GM18498 (cell line): ENCODE measurements around the gene NLRX1.
"Not testable (repeated sequence)": the region's sequence is repeated elsewhere in the genome, so short reads cannot be mapped to it uniquely, and the experiment has no call there.

Experiments
- ATAC-seq: cut with Tn5 transposase; IDR thresholded peaks from one replicate; pipeline ENCODE4 v1.9.1; 2021; ENCODE audit warnings: mild to moderate bottlenecking, moderate library complexity; ENCODE audit not compliant: unreplicated experiment

The NLRX1 gene

DNA sequence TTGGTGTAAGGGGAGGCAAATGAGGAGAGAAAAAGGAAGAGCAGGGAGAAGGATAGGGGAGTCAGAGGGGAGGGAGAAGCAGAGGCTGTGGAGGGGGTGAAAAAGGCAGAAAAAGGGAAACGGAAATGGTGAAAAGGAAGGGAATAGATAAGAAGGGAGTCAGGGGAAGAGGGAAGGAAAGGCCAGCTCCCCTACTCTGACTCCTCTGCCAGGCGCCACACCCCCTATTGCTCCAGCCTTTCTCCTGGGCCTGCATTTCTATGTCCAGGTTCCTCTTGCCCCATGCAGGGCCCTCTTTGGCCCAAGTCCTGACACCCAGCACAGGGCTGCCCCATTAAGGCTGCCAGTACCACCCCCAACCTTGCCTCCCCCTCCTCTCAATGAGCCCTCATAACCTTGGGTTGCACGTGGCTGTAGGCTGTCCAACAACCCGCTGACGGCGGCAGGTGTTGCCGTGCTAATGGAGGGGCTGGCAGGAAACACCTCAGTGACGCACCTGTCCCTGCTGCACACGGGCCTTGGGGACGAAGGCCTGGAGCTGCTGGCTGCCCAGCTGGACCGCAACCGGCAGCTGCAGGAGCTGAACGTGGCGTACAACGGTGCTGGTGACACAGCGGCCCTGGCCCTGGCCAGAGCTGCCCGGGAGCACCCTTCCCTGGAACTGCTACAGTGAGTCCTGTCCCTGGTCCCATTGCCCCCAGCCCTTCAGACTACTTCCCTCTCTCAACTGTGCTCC is 13.3 kb downstream of the NLRX1 start:
- no peak for ATAC-seq

DNA sequence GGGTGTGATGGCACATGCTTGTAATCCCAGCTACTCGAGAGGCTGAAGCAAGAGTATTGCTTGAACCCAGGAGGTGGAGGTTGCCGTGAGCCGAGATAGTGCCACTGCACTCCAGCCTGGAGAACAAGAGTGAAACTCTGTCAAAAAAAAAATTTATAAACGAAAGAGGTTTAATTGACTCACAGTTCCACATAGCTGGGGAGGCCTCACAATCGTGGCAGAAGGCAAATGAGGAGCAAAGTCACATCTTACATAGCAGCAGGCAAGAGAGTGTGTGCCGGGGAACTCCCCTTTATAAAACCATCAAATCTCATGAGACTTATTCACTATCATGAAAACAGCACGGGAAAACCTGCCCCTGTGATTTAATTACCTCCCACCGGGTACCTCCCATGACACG is 15.9 kb downstream of the NLRX1 start:
- ATAC-seq = not testable (repeated sequence)

GRCh38 chr11:119185981-119186634 is 17.6 kb downstream of the NLRX1 start:
- ATAC-seq = no peak

GRCh38 chr11:119187123-119187892 is 18.8 kb downstream of the NLRX1 start:
- ATAC-seq = no peak

DNA sequence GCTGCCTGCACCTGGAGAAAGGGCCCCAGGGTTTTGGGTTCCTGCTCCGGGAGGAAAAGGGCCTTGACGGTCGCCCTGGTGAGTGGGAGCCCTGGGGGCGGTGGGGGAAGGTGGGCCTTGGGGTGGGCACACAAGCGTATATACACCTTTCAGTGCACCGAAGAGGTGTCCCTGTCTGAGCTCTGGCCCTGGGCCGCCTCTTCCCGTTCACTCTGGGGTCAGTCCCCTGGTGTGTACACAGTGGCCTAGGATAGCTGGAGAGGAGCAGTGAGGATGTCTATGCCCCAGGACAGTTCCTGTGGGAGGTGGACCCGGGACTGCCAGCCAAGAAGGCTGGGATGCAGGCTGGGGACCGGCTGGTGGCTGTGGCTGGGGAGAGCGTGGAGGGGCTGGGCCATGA is 19.5 kb downstream of the NLRX1 start:
- no peak for ATAC-seq

GRCh38 chr11:119188887-119189286 is 20.4 kb downstream of the NLRX1 start:
- ATAC-seq = no peak

DNA sequence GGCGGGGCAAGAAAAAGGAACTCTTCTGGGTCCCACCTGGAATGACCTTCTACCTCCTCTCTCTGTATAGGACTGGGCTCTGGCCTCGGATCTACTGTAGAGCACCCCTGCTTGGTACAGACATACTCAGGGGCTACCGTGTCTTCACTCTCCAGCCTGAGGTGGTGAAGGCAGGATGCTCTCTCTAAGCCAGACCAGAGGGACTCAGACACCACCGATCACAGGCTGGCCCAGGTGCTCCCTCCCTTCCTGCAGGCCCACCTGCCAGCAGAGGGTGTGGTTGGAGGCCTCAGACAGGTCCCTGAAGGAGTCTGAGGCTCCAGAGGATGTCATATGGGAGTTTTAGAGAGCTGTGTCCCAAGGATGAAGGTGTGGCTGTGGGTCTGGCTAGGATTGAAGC is 20.9 kb downstream of the NLRX1 start:
- ATAC-seq = no peak

- no peak for ATAC-seq
Measured at GRCh38 chr11:119190531-119190930, 22.0 kb downstream of the NLRX1 start.

DNA sequence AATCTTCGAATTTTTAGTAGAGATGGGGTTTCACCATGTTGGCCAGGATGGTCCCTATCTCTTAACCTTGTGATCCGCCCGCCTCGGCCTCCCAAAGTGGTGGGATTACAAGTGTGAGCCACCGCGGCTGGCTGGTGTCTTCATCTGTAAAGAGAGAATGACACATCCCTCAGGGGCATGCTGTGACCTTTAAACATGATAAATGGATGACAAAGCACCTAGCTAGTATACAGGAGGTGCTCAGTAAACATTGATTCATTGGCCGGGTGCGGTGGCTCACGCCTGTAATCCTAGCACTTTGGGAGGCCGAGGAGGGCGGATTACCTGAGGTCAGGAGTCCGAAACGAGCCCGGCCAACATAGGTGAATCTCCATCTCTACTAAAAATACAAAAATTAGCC is 22.7 kb downstream of the NLRX1 start:
- ATAC-seq = not testable (repeated sequence)

DNA sequence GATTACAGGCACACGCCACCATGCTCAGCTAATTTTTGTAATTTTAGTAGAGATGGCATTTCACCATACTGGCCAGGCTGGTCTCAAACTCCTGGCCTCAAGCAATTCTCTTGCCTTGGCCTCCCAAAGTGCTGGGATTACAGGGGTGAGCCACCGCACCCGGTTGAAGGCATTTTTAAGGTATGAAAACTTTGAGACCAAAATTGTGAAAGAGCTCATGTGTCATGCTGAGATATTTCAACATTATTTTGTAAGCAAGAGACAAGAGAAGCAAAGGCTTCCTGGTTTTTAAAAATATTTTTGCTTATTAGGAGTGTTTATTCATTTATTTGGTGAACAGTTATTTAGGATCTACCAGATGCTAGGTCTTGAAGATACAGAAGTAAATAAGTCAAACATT is 23.6 kb downstream of the NLRX1 start:
- ATAC-seq = no peak

GRCh38 chr11:119193001-119193400 is 24.5 kb downstream of the NLRX1 start:
- no peak for ATAC-seq

DNA sequence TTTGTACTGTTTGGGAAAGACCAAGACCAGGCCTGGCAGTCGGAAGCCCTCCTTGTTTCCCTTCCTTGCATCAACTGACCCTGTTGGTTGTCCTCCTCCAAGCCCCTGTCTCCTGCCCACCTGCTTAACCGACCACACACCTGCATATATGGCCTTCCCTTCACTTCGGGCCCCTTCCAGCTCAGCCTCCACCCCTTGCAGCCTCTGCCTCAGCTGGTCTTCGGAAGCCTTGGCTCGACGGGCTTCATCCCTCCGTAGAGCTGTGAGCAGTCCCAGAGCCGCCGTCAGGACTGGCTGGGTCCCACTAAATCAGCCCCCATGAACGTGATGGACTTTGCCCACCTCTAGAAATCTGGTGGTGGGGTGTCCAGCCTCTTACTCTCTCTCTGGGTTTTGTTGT is 25.1 kb downstream of the NLRX1 start:
- ATAC-seq = no peak

DNA sequence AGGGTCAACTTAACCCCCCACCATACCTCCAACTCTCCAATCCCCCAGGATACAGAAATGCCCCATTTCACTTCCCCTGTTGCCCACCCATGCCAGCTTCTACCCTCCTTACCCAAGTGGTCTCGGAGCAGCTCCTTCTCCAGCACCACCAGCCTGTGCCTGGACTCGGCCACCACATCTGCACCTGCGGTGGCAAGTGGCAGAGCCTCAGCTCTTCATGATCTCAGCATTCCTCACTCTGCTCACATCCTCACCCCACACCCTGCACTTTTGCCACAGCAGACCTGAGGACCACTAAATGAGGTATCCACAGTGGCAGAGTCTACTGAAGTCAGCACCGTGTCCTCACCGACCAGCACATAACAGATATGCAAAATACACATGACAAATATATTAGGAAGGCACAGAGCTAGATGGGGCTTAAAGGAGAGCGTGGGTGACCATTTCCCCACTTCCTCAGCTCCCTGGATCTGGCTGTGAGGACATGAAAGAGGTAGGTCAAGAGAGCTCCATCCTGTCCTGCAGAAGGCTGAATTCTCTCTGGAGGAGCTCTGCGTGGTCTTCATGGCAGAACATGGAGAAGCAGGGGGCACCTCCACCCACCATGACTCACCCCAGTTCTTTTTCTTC is 26.4 kb downstream of the NLRX1 start:
- ATAC-seq = no peak

DNA sequence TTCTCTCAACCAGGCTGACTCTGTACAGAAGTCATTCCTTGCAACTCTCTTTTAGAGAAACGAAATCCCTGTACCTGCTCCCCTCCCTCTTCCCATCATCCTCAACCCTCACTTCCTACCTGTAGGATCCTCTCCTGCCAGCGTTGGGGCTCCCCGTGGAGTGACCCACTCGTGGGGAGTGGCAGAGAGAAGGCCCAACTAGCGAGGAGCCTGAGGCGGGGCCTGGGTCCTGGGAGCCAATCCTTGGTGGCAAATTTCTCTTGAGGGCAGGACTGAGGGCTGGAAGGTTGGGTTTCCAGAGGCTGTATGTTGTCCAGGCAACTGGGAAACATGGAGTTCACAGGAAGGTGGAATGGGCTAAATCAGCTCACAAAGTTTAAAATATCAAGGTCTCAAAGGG is 27.2 kb downstream of the NLRX1 start:
- no peak for ATAC-seq

DNA sequence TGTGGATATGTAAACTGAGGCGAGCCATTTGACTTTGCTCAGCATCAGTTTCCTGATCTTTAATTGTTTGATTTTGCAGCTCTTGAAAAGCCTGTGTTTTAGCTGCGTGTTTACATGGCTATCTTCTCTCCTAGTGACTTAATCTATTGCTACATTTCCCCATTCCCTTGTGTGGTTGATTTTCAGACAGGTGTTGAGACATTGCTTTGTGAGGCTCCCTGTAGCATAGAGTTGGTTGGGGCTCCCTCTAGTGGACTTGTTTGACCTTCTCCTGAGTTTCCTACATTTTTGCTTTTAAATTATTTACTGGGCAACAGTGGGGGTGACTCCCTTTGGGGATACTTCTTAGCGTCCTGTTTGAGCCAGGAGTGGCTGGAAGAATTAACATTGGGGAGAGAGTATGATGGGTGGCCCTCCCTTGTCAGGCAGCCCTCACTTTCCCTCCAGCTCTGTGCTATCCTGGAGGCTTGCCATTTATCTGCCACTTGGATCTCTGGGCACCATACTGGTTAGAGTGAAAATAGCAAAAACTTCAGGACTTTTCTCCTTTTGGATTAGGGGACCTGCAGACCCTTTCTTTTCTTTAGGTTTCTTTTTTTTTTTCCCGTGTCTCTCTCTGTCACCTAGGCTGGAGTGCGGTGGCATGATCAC is 28.4 kb downstream of the NLRX1 start:
- peak; percentile 63 for ATAC-seq

- ATAC-seq = no peak
Measured at GRCh38 chr11:119198925-119199324, 30.4 kb downstream of the NLRX1 start.

DNA sequence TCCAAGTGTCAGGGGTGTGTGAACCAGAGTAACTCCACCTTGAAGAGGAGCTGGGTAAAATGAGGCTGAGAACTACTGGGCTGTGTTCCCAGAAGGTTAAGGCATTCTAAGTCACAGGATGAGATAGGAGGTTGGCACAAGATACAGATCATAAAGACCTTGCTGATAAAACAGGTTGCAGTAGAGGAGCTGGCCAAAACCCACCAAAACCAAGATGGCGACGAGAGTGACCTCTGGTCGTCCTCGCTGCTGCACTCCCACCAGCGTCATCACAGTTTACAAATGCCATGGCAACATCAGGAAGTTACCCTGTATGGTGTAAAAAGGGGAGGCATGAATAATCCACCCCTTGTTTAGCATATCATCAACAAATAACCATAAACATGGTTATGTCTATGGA is 32.7 kb downstream of the NLRX1 start:
- ATAC-seq = not testable (repeated sequence)

GRCh38 chr11:119202554-119202953 is 34.0 kb downstream of the NLRX1 start:
- ATAC-seq = no peak

DNA sequence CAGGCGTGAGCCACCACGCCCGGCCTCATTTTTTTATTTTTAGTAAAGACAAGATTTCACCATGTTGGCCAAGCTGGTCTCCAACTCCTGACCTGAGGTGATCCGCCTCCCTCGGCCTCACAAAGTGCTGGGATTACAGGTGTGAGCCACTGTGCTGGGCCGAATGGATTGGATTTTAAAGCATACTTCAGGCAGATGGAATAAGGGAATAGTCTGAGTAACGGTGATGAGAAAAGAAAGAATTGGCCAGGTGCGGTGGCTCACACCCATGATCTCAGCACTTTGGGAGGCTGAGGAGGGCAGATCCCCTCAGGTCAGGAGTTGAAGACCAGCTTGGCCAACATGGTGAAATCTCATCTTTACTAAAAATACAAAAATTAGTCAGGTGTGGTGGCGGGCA is 35.5 kb downstream of the NLRX1 start:
- ATAC-seq = no peak

GRCh38 chr11:119205080-119205479 is 36.6 kb downstream of the NLRX1 start:
- ATAC-seq = no peak
